ENCODE data around the gene RASSF8.

The RASSF8 gene

DNA sequence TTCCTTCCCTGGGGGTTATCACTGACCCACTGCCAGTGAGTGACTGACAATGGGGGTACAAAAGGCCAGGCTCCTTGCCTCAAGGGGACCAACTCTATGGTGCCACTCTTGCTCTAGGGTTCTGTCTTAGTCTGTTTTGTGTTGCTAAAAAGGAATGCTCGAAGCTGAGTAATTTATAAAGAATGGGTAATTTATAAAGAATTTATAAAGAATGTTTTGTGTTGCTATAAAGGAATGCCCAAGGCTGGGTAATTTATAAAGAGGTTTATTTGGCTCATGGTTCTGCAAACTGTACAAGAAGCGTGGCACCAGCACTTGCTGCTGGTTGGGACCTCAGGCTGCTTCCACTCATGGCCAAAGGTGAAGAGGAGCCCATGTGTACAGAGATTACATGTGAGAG, 15.8 kb upstream of the RASSF8 start:
- TF ChIP-seq, protein P1, sequence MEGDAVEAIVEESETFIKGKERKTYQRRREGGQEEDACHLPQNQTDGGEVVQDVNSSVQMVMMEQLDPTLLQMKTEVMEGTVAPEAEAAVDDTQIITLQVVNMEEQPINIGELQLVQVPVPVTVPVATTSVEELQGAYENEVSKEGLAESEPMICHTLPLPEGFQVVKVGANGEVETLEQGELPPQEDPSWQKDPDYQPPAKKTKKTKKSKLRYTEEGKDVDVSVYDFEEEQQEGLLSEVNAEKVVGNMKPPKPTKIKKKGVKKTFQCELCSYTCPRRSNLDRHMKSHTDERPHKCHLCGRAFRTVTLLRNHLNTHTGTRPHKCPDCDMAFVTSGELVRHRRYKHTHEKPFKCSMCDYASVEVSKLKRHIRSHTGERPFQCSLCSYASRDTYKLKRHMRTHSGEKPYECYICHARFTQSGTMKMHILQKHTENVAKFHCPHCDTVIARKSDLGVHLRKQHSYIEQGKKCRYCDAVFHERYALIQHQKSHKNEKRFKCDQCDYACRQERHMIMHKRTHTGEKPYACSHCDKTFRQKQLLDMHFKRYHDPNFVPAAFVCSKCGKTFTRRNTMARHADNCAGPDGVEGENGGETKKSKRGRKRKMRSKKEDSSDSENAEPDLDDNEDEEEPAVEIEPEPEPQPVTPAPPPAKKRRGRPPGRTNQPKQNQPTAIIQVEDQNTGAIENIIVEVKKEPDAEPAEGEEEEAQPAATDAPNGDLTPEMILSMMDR (IDR thresholded peaks at IDR 0.05; ENCODE audit: low read depth, low read length, missing control alignments): no peak
- DNase-seq (ENCODE audit: extremely low read depth, low read depth): no peak
- no peak overlapping the region for H3K4me3 ChIP-seq (replicated peaks; ENCODE audit: low read depth, low read length)

DNA sequence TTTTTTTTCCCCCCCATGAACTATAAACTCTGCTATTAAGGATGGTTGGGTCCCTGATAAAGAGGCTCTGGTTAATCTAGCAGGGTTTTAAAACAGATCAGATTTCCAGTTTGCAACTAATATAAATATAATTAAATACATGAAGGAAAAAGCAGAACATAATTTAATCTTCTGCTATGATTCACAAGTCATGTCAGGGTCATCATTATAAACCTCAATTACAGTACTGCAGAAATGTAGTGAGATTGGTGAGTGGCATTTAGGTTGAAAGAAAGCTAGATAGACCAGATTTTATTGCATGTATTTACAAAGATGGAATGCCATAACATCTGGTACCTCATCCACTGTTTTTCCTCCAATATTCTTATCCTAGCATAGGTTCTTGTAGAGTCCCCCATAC, 14.5 kb upstream of the RASSF8 start:
- no peak overlapping the region for H3K4me3 ChIP-seq (replicated peaks; ENCODE audit: low read depth, low read length)
- TF ChIP-seq, protein P1 (IDR thresholded peaks at IDR 0.05; ENCODE audit: low read depth, low read length, missing control alignments): no peak
- no peak for DNase-seq (ENCODE audit: extremely low read depth, low read depth)

DNA sequence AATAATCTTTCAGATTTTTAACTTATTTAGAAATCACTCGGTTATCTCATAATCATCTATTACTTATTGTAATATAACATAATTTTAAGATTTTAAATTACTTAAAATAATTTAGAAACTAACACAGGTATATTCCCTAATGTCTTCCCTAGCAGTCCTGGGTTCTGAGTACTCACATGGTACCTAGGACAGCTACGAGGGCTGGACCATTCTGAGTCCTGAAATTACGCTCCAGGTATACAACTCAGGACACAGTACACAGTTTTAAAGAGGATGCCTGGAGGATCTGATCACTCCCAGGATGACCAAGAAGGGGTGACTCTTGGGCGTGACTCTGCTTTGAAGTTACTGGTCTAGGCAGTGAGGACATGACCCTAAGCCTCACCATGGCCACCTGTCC, 9.1 kb upstream of the RASSF8 start:
- DNase-seq (ENCODE audit: extremely low read depth, low read depth): no peak
- TF ChIP-seq, protein P1 (IDR thresholded peaks at IDR 0.05; ENCODE audit: low read depth, low read length, missing control alignments): no peak
- H3K4me3 ChIP-seq (replicated peaks; ENCODE audit: low read depth, low read length): no peak overlapping the region

DNA sequence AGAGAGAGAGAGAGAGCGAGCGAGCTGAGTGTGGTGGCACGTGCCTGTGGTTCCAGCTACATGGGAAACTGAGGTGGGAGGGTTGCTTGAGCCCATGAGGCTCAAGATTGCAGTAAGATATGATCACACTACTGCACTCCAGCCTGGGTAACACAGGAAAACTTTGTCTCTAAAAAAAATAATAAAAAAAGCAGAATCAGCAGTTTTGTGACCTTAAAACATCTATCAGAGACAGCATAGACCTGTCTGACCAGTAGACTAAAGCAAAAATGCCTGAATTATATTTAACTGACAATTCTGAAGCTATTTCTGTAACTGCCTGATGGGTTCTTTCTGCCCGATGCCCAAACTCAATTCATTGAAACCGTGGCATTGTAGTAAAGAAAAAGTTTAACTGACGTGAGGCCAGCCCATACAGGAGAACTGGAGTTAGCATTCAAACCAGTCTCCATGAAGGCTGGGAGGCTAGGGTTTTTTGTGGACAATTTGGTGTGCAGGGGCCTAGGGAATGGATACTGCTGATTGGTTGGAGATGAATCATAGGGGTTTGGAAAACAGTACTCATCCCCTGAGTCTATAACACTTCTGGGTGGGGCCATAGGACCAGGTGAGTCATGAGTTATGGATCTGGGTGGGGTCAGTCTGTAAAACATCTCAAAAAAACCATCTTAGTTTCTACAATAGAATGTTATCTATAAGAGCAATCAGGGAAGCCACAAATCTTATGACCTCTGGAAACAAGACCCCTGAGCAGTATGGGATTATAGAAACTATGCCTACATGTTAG, 8.0 kb upstream of the RASSF8 start:
- DNase-seq (ENCODE audit: extremely low read depth, low read depth): no peak
- no peak overlapping the region for H3K4me3 ChIP-seq (replicated peaks; ENCODE audit: low read depth, low read length)
- TF ChIP-seq, protein P1 (IDR thresholded peaks at IDR 0.05; ENCODE audit: low read depth, low read length, missing control alignments): no peak

DNA sequence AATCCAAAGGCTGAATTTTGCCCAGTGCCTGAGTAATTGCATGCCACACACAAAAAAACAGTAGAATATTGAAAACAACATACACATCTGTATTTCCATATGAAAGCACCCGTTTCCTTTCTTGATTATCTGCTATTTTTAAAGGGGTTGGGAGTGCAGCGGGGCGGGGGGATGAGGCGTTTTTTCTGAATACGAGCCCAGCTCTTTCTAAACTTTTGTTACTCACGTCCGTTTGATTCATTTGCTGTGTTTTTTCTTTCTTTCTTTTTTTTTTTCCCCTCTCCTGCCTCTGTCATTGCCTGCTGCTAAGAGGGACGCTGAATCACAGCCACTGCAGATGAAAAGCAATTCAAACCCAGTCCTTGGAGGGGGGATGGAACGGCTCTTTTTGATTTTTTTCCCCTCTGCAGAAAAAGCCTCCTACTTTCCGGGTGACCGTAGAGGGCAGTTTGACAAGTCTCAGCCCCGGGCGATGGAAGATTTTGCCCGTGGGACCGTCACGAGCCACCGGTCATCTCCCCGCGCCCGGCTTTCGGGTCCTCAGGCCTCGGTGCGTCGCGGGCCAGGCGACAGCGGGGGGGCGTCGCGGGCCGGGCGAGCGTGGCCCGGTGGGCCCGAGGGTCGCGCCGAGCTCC, 572 bp upstream of the RASSF8 start:
- H3K4me3 ChIP-seq (replicated peaks; ENCODE audit: low read depth, low read length): peak overlapping the region; percentile 52
- peak; percentile 59 for DNase-seq (ENCODE audit: extremely low read depth, low read depth)
- TF ChIP-seq, protein P1 (IDR thresholded peaks at IDR 0.05; ENCODE audit: low read depth, low read length, missing control alignments): no peak

DNA sequence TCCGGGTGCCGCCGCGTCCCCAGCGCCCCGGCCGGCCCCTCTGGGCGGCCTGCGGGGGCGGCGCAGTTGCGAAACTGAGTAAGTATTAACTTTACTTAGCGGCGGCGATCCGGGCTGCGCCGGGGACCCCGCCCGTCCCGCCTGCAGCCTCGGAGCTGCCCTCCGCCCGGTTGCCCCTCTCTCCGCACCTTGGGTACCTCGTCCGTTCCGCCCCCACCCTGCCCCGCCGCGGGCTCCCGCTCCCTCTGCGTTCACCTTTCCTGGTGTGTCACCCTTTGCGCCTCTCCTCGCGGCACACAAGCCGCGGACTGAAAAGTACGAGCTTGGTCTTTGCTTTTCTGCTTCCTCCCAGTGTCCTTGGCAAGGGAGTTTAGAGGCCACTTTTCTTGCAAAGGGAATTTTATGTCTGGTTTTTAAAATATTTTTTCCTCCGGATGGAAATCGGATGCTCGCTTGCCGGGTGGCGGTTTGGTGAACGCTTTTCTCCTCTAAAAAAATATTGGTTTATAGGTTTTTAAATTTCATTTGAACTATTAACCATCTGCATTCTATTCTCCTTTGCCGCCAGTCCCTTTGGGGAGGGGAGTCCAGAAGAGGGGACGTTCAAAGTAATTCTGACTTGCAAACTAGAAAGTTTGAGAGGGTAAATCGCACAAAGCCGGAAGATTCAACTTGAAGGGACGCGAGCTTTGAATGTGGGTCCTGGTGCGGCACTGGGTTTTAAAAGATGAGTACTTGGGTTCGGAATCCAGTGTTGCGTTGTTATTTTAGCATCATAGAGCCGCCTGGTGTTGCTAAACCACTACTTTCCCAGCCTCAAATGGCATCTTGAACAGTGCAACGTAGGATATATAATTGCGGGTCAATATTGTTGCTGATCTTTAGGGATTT, 834 bp downstream of the RASSF8 start:
- H3K4me3 ChIP-seq (replicated peaks; ENCODE audit: low read depth, low read length): peak overlapping the region; percentile 68
- no peak for DNase-seq (ENCODE audit: extremely low read depth, low read depth)

More for the DNA sequence above, 834 bp downstream of the RASSF8 start:
- TF ChIP-seq, protein P1 (IDR thresholded peaks at IDR 0.05; ENCODE audit: low read depth, low read length, missing control alignments): no peak

Measured in HFF-Myc (cell line).